HG03066 (cell line): Measurements from ENCODE around the gene FSTL5.
"Not testable (repeated sequence)": the region's sequence is repeated elsewhere in the genome, so short reads cannot be mapped to it uniquely, and the experiment has no call there.

Experiments used
- ATAC-seq: cut with Tn5 transposase; IDR thresholded peaks from one replicate; pipeline ENCODE4 v1.9.1; 2021; ENCODE audit warnings: low read depth; ENCODE audit not compliant: unreplicated experiment

FSTL5 gene

DNA sequence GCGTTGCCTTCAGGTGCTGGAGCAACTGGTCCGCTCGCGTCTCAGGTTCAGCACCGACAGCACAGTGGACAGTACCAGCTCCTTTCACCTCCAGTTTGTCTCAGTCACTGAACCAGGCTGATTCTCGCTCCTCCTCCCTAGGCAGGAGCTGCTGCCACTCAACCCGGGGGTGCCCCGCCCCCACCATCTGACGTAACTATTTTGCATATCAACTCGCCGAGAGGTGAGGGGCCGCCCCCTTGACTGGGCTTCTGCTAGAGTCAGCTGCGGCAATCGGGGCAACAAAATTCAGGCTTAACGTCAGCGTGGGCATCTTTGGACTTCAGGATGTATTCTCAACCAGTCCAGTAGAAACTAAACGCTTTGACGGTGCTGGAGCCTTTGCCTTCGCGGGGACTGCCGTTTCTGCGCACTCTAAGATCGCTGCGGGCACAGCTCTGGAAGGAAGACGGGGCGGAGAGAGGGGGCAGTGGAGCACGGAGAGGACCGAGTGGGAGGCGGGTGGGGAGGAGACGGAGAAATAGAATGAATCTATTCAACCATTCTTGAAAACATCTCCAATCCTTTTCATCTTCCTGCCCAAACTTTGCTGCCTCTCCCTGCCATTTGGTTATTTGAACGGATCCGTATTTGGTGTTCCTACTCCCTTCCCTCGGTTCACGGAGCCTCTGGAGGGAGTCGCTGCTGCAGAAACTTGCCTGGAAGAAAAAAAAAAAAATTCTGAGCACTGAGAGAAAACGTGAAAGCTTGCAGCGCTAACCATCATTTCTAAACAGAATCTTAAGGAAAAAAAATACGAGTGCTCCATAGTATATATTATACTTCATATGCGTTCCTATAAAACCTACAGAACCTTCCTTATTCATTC is at the start of gene FSTL5:
Gene FSTL5, minus strand, starts transcription at position 109 of the 868 bp plus-strand sequence. CDS start 52,604 bp downstream, outside the sequence.
- ATAC-seq, result peak; percentile 90

DNA sequence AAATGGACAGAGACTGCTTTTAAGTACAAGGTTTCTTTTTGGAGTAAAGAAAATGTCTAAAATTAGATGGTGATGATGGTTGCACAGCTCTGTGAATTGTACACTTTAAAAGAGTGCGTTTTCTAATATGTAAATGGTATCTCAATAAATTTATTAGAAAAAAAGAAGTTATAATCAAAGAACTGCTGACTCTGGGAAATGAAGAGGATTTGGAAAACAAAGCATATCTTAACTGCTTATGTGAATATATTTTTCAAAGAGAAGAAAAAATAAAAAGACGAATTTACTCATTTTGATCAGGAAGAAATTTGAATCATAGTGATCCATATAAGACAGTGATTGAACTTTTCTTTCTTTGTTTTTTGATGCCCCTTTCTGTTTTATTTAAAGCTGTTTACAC is 45.9 kb upstream of the FSTL5 start:
- ATAC-seq, result no peak

DNA sequence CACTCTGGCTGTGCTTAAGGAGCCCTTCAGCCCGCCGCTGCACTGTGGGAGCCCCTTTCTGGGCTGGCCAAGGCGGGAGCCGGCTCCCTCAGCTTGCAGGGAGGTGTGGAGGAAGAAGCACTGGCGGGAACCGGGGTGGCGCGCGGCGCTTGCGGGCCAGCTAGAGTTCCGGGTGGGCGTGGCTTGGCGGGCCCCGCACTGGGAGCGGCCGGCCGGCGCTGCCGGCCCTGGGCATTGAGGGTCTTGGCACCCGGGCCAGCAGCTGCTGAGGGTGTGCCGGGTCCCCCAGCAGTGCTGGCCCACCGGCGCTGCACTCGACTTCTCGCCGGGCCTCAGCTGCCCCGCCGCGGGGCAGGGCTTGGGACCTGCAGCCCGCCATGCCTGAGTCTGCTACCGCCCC is 39.7 kb upstream of the FSTL5 start:
- not testable (repeated sequence) for ATAC-seq

DNA sequence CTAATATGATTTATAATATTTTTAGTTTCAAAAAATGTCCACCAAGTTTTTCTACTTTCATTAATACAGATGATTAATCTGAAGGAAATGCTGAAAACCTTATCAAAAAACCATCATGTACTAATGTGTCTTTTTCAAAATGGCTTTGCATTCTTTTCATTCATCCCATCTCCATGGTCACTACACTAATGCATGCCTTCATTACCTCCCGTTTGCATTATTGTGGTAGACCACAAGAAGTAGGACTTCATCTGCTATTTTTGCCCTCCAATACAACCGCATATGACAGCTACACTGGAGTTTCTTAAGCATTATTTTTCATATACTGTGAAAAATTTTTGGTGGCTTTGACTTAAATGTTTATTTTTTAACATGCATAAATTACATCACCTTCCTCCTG is 37.9 kb upstream of the FSTL5 start:
- ATAC-seq, result no peak

DNA sequence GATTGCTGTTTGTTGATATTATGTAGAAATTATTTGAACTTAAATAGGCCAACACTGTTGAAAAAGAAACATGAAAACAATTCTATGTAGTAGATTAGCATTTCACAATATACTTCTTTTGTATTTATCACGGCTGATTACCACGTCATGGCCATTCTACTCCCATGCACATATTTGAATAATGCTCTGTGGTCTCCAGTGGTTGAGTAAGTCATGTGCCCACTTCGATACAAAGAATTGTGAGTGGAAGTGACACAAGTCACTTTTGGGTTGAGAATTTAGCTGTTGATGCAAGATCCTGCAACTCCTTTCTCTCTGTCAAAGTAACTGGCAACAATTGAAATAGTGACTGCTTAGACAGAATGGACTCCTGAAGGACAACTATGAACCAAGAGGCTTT is 6.7 kb upstream of the FSTL5 start:
- ATAC-seq, result no peak

DNA sequence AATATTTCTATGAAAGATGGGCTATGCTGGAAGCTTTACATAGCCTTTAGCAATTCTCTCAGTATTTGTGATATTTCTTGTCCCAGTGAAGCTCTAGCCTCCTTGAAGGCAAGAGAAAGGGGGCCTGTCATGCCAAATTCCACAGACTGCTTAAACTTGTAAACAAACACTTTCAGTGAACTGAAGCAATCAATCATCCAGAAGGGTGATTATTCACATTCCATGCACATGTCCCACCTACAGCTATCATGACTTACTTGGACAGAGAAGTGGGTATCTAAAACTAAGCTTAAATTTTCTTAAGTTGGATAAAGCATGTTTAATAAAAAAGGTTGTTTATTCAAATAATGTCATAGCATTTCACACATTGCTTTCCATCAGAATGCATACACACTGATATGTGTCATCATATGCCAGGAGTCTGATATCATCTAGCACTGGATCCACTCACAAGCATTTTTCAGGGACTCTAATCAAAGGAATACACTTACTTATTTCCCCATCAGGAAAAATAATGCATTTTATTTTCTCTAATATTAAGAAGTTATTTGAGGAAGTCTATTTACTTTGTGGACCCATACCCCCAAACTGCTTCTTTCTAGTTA is 1.2 kb upstream of the FSTL5 start:
- ATAC-seq, result no peak

DNA sequence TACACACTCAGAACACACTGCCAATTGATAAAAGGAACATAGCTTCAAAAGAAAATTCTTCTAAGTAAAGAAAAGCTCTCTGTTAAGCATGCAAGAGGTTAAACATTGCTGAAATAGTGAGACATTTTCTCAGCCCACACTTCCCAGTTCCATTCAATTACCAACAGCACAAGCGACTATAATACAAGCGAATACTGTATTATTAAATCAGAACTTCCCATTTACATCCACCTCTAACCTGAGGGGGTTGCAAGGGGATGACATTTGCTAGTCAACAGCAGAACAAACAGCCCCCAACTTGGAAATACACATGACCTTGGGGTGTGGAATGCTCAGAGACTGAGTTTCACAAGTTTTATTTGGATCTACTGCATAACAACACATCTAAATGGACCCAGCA is 1.1 kb downstream of the FSTL5 start:
- ATAC-seq, result no peak

DNA sequence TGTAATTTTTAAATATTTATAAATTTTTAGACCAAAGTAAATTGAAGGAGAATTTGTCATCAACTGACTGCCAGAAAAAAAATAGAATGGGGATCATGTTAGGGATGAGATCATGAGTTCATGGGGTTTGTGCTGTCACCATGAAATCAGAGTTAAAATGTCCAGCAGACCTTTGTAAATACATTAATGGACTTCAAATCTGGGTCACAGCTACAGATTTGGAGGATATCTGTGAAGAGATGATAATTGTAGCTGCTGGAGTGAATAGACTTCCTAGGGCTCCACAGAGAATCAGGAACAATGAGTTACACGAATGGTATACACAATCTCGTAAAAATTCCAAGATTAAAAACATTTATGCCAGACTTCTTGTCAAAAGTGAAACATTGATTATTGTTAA is 6.6 kb downstream of the FSTL5 start:
- no peak for ATAC-seq

DNA sequence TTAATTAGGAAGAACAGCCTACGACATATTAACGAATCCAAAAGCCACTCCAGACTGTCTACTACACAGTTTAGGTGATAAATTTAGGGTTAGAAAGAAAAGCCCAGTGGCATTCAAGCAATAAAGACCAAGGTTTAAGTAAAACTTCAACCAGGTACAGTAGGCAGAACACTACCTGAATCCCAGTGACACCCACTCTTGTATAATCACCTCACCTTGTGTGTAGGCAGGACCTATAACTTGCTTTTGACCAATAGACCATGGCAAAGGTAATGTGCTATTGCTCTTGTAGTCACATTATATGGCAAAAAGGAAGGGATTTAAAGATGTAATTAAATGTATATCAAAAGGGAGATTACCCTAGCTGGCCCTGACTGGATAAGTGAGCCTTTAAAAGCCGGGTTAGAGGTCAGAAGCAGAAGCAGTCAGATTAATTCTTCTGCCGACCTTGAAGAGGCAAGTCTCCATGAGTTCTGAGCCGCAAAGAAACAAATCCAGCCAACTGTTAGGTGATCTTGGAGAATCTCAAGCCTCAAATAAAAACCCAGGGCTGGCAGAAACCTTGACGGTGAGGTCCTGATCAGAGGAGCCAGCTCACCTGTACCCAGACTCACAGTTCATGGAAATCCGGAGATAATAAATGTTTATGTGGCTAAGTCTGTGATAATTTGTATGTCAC is 8.8 kb downstream of the FSTL5 start:
- ATAC-seq, result no peak

DNA sequence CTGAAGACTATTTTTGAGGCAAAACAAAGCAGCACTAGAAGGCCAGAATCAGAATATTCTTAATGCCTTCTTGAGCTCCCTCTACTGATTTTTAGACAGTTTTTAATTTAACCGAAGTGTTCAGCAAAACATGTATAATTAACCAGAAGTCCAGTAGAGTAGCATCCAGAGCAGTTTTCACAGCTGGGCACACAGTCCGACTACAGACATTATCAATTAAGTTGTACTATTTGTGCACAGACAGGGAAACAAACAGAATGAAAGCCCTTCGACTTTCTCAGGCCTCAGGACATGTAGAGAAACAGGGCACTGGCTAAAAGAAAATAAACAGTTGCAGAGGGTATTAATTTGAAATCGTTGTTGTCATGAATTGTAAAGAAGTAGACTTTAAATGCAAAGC is 11.9 kb downstream of the FSTL5 start:
- ATAC-seq, result no peak

DNA sequence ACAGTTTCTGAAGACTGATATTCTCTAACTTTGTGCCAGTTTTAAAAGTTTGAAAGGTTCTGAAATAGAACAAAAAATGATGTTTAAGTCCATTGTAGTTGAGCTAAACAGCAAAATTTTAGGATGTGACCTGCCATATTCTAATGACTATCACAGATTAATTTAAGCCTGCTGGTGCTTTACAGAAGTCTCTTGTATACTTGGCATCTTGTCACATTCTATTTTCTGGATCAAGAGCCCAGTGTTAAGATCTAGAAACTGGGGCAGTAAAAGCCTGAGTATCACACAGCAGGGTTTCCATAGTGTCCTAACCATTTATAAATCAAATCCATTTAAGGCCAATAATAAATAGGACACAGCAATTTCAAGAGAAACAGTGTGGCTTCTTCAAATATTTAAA is 12.4 kb downstream of the FSTL5 start:
- ATAC-seq, result no peak

DNA sequence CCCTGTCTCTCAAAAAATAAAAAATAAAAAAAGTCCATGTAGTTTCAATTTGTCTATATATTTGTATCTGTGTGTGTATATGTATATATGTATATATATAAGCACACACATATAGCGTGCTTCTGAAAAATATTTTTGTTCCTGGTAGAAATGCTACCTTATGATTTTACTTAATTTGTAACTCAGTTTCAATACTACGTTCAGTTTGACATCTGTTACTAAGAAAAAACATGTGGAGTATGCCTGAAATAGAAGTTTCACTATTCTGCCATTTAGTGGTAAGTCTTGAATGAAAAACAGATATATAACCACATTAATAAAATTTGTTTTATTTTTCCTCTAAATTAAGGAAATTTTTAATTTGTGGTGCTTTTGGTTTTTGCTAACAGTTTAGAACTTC is 14.2 kb downstream of the FSTL5 start:
- no peak for ATAC-seq

DNA sequence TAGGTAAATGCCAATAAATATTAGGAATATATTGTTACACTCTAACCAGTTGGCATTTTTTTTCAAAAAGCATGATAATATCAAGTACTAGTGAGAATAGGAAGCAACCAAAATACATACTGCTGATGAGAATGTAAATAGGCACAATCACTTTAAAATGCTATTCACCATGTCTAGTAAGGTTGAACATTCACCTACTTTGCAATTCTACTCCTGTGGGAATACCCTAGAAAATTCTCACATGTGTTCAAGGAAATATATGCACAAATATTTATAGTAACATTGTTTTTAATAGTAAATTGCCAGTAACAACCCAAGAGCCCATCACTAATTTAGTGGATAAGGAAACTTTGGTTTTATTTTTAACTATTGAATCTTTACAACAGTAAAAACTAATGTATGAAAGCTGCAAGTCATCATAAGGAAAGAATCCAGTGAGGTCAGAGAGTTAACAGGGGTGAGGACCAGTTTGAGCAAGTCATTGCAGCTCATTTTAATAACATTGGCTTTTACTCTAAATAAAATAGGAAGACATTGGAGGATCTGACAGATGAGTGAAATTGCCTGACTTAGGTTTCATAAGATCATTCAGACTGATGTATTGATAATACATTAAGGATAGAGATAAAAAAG is 23.6 kb downstream of the FSTL5 start:
- ATAC-seq, result no peak

DNA sequence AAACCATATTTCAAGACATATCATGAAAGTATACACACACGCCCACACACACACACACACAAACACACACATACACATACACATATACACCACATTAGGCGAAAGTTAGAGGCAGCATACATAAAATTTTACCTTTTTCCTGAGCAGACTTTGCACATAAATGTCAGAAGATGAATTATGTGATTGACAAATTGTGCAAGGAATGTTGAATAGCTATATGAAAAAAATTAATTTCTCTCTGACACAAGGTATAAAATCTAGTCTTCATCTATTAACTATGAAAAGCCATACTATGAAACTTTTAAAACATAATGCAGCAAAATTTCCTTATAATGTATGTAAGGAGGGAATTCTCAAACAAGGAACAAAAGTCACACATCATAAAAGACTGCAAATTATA is 24.4 kb downstream of the FSTL5 start:
- ATAC-seq, result no peak

DNA sequence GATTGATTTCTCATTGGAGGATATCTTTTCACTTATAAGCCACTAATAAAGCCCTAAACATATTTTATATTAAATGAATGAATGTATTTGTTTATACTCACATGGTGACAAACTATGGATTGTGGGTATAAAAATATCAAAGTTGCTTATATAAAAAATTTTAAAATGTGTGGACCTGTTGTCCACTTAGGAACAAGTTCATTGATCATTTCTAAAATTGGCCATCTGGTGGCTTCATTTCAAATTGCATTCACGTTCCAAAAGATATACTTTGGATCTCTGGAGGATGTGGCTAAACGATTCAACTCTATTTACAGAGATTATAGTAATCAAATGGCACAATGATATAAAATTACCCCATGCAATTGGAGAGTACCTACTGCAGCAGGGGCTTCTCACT is 32.5 kb downstream of the FSTL5 start:
- no peak for ATAC-seq

DNA sequence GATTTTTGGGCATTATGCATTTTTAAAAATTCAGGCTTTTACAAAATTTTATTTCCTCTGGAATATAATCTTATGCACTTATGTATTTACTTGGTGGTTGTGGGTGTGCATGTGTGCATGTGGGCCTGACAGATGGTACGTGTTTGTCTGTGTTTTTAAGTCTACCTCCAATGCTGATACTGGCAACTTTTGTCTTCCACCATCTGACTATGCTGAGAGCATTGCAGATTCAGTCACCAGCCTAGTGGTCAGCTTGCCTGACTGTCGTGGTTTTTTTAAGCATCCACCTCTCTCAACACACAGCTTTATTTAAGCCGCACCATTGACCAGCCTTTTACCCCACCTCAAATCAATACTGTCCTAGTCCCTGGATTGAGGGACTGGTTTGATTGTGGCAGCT is 37.1 kb downstream of the FSTL5 start:
- ATAC-seq, result no peak

DNA sequence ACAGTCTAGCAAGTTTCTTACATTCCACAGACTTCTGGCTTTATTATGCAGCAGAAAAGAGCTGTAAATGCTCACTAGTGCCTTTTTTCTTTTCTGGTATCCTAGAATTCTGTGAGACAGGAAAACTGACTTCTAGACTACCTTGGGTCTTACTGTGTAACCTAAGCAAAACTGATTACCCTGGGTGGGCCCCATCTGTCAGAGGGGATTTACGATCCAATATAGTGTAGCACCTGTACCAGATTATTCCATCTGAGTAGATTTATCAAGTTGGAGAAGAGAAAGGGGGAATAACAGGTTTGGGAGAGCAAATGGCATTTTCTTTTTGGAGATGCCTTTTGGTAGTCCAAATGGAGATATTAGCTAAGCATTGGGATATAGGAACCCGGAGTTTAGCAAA is 46.7 kb downstream of the FSTL5 start:
- no peak for ATAC-seq

DNA sequence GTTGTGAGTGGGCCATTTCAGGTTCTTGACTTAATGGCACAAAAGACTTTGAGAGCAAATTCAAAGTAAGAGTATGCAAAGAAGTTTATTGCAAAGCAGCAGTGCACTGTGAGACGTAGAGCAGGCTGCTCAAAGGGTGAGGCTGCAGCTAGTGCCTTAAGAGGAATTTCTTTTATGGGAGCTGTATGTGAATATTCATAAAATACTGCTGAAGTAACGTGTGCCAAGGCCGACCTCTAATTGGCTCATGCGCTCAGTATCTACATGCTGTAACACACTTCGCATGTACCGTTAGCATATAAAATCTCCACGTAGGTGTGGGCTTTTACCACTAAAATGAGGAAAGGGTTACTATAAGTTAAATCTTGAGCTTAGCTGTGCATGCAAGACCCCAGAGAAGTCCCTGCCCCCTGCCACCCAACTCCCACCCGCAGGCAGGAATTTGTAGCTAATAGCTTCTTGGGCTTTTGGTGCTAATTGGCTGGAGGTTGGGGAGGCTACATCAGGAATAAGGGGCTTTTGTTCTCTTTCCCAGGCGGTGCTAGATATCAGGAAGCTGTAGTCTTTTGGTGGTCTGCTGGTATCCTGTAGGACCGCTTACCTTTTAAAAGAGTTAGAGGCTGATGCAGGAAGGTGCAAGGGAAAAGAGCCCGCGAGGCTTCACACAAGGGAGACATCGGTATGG is 47.6 kb downstream of the FSTL5 start:
- ATAC-seq, result no peak

DNA sequence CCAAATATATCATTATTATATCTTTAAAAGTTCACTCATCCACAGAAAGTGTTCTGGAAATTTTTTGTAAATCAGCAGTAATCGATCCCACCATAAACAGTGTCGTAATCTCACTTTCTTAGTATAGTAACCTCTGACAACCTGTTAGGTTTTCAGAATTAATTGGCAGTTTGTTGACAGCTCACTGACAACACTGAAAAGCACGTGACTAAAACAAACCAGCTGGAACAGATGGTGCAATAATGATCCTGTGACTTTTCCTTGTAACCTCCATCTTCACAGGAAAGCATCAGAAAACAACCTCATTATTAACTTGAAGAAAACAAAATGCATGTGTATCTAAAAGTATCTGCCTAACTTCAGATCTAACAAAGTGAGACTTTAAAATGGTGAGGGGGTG is 48.5 kb downstream of the FSTL5 start:
- no peak for ATAC-seq

DNA sequence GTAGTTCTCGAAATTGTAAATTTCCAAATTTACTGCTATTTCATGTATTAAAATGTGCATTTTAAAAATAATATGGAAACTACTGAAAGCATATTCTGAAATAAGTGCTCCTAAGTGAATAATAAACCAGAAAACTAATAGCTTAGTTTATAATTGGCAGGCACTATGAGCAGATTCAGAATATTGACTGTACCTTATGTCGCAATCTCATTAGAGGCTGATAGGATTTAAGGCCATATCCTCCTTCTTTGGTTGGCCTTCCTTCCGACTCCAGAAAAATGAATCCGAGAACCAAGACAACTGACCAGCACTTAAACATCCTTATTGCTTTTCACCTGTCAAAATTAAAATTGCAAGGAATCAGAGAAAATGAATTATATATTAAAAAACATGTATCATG is 52.7 kb downstream of the FSTL5 start:
- ATAC-seq, result no peak
